A673 (cell line): ENCODE measurements around the gene NUP88.
A peak's percentile ranks its signal among the peaks of the same experiment; 100 is the strongest.
"Not testable (repeated sequence)": the region's sequence is repeated elsewhere in the genome, so short reads cannot be mapped to it uniquely, and the experiment has no call there.

Source experiments
- CTCF ChIP-seq: fragments of 300-800, 200-600 bp; sonication (generic); conservative IDR thresholded peaks from 2 replicates; pipeline ENCODE4 v1.5.1; 2017; ENCODE audit warnings: low read depth, mild to moderate bottlenecking, antibody characterized with exemption, low read length, moderate library complexity, mixed read lengths
- EZH2 ChIP-seq: fragments of 200-600 bp; sonication (generic); IDR thresholded peaks from 2 replicates; pipeline ENCODE4 v1.6.1; 2017; ENCODE audit warnings: borderline replicate concordance, low read depth, mild to moderate bottlenecking, mixed read lengths, antibody characterized with exemption, low read length; ENCODE audit not compliant: poor library complexity, severe bottlenecking

GRCh38 chr17:5431234-5431633 lies 11.8 kb upstream of the NUP88 start:
- TF ChIP-seq CTCF: peak; percentile 26; the same call in 1 of the 2 replicates
- not testable (repeated sequence) for TF ChIP-seq EZH2
